Fibroblast of lung (primary cell): Measurements from ENCODE around the gene GARNL3.

Source experiments
- CTCF ChIP-seq, 2 donors: IDR thresholded peaks in 1 of 2; conservative IDR thresholded peaks in 1 of 2; 1 replicate in 1 of 2; 2 replicates in 1 of 2; pipeline ENCODE4 v1.5.1; 2011 to 2012; ENCODE audit warnings: low read length in 2 of 2, control low read depth in 1 of 2, inconsistent platforms in 1 of 2, low read depth in 1 of 2, mild to moderate bottlenecking in 1 of 2
- EZH2 ChIP-seq: IDR thresholded peaks from 2 replicates; pipeline ENCODE4 v1.5.1; 2012; ENCODE audit warnings: low read length, control low read depth, mild to moderate bottlenecking; ENCODE audit errors: missing control alignments

- TF ChIP-seq CTCF (conservative IDR thresholded peaks at IDR 0.05 in 1 of 2, IDR thresholded peaks at IDR 0.05 in 1 of 2; ENCODE audit: low read depth in 1 of 2, low read length in 2 of 2) (no peak), EZH2 (no peak)
Observed at GRCh38 chr9:127396253-127396807, 131.8 kb downstream of the GARNL3 start.
